CD4-positive, CD25-positive, alpha-beta regulatory T cell (primary cell): ENCODE measurements around the gene DNAI1. TPM values are rescaled to one million over a fixed set of nuclear protein-coding genes. Genes with fewer than 3 reads are reported as not detected.
A peak's percentile ranks its signal among the peaks of the same experiment; 100 is the strongest.

ENCODE experiments used
- ATAC-seq, 2 donors: fragments of 150-1000 bp; cut with Tn5 transposase; one replicate each; pipeline ENCODE4 v1.10.0; 2021; ENCODE audit warnings: low read depth in 2 of 2, moderate number of reproducible peaks in 2 of 2, moderate library complexity in 1 of 2
- DNase-seq, 3 donors: peaks; one replicate each; pipeline versions ENCODE4 v3.0.0 to v3.0.0-alpha.2; 2012 to 2022; ENCODE audit warnings: mixed read lengths in 1 of 3
- H3K27ac ChIP-seq: one replicate; pipeline ENCODE4 v1.7.0; 2013; ENCODE audit warnings: mild to moderate bottlenecking, low read length; ENCODE audit not compliant: insufficient read depth, poor library complexity, severe bottlenecking
- H3K27me3 ChIP-seq: one replicate; pipeline ENCODE4 v1.7.0; 2013; ENCODE audit warnings: low read length; ENCODE audit not compliant: control insufficient read depth, insufficient read depth
- H3K36me3 ChIP-seq: one replicate; pipeline ENCODE4 v1.7.0; 2013; ENCODE audit warnings: mild to moderate bottlenecking, low read length, moderate library complexity; ENCODE audit not compliant: control insufficient read depth, insufficient read depth
- H3K4me1 ChIP-seq: 2 replicates; pipeline ENCODE4 v1.7.0; 2013; ENCODE audit warnings: mild to moderate bottlenecking, low read length; ENCODE audit not compliant: insufficient read depth, control insufficient read depth, poor library complexity, severe bottlenecking
- H3K4me3 ChIP-seq: one replicate; pipeline ENCODE4 v1.7.0; 2013; ENCODE audit warnings: low read depth, mild to moderate bottlenecking, low read length, moderate library complexity
- H3K9me3 ChIP-seq, 2 experiments: 1 replicate in 1 of 2; 2 replicates in 1 of 2; pipeline ENCODE4 v1.7.0; 2013; ENCODE audit warnings: low read length in 2 of 2, mild to moderate bottlenecking in 1 of 2, moderate library complexity in 1 of 2; ENCODE audit not compliant: control insufficient read depth in 2 of 2
- H3K27ac Mint-ChIP-seq, 3 donors: one replicate each; pipeline ENCODE4 v1.8.0; 2020 to 2022; ENCODE audit warnings: mild to moderate bottlenecking in 3 of 3, mixed read lengths in 3 of 3, moderate library complexity in 2 of 3
- H3K27me3 Mint-ChIP-seq: one replicate; pipeline ENCODE4 v1.8.0; 2022; ENCODE audit warnings: mild to moderate bottlenecking, mixed read lengths
- H3K36me3 Mint-ChIP-seq: one replicate; pipeline ENCODE4 v1.8.0; 2020; ENCODE audit warnings: mixed read lengths
- H3K4me1 Mint-ChIP-seq, 4 donors: one replicate each; pipeline ENCODE4 v1.8.0; 2020 to 2022; ENCODE audit warnings: mixed read lengths in 4 of 4, mild to moderate bottlenecking in 1 of 4
- H3K4me3 Mint-ChIP-seq, 4 donors: one replicate each; pipeline ENCODE4 v1.8.0; 2020 to 2022; ENCODE audit warnings: mild to moderate bottlenecking in 4 of 4, mixed read lengths in 4 of 4, moderate library complexity in 3 of 4
- H3K9me3 Mint-ChIP-seq, 7 donors: one replicate each; pipeline ENCODE4 v1.8.0; 2020 to 2022; ENCODE audit warnings: mixed read lengths in 7 of 7, mild to moderate bottlenecking in 3 of 7, moderate library complexity in 2 of 7
- polyA plus RNA-seq, 4 donors: library from polyadenylated mRNA; unstranded; fragments of 300-500 nt; fragmentation: Illumina TruSeq; gene quantifications; one replicate each; pipeline ENCODE4 v1.2.3, GENCODE V29; 2021
- total RNA-seq: library from RNA; stranded (reverse); gene quantifications from one replicate; pipeline ENCODE4 v1.2.3, GENCODE V29; 2022

Gene DNAI1
- total RNA-seq (not detected), polyA plus RNA-seq (not detected)

DNA sequence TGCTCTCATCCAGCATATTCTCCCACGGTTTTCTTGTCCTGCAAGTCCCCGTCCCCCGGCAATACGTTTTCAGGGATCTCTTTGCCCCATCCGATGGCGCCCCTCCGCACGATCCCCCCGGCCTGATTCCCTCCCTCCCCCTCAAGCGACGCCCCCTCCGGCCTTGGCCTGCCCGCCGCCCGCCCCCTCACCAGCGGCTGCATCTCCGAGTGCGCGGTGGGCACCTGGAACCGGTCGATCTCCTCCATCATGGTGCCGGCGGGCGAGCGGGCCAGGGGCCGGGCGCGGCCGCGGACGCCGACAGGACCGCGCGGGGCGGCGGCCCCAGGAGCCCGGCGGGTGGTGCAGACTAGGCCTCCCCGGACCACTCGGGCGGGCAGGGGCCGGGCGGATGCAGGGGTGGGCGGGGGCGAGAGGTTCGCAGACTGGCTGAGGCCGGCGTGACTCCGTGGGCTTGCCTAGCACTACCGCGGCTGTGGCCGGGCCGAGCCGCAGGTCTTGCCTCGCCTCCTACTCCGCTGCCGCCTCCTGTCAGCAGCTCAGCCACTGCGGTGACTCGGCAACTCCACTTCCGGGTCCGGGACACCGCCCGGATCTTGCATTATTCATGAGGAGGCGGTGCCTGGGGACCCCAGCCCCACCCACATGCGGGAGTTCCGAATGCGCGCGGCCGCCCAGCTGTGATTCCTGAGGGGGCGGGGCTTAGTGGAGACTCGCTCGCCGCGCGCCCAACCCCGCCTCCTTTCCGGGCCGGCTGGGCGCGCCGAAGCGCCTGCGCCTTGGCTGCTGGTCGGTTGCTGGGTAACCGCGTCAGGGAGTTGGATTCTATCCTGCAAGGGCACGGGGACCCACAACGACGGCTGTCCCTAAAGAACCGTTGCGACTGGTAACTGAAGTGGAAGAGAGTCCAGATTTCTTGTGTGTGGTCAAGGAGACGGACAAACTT lies at the start of gene DNAI1, which contains the start of gene FAM219A:
DNAI1 (plus strand) TSS at position 793 of the 946 bp plus-strand sequence. CDS start 201 bp downstream, outside the sequence.
FAM219A (minus strand) TSS at position 558 of the 946 bp plus-strand sequence; CDS start at position 251, 307 bp downstream.
- peak within 1 kb of the TSS; percentile 78 for H3K4me3 ChIP-seq
- H3K4me3 Mint-ChIP-seq, result peak within 1 kb of the TSS; percentile 92 to 98 (median 94)

DNA sequence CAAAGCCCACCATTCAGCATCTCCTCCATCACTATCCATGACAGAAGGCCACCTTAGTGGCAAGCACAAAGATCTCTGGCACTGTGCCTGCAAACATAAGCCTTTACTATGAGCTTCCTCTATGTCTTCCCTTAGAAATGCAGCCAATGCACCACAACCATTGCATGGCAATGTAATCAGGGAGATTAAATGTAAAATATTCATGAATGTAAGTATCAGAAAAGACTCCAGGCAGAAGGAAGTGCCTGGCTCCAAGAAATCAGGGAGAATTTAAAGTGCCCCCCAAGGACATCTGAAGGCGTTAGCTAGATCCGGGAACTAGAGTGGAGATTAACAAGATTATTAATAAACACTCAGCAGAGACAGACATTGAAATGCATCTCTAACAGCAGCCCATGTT lies 49.5 kb upstream of the DNAI1 start:
- Histone ChIP-seq H3K36me3 (no peaks in the 10 kb centered on the region), H3K4me1 (no peaks in the 10 kb centered on the region), H3K4me3 (no peak overlapping the region), H3K27ac (no peak overlapping the region), H3K9me3 (no peaks in the 10 kb centered on the region), H3K27me3 (no peaks in the 10 kb centered on the region)
- no peak overlapping the region for H3K4me3 Mint-ChIP-seq
- no peaks in the 10 kb centered on the region for H3K4me1 Mint-ChIP-seq
- no peak overlapping the region for H3K27ac Mint-ChIP-seq
- H3K27me3 Mint-ChIP-seq, result no peaks in the 10 kb centered on the region
- no peaks in the 10 kb centered on the region for H3K9me3 Mint-ChIP-seq
- H3K36me3 Mint-ChIP-seq, result peaks cover 3% of the 10 kb centered on the region
- DNase-seq, result no peak
- no peak for ATAC-seq

More for the DNA sequence above, at the start of gene DNAI1, which contains the start of gene FAM219A:
- peaks cover 22% of the 10 kb centered on the region for H3K4me1 ChIP-seq
- no peaks in the 10 kb centered on the region for H3K9me3 ChIP-seq
- Mint-ChIP-seq H3K36me3 (no peaks in the 10 kb centered on the region), H3K27me3 (peaks cover 30% of the 10 kb centered on the region), H3K9me3 (no peaks in the 10 kb centered on the region), H3K27ac (peak within 1 kb of the TSS; percentile 79 to 94 (median 86)), H3K4me1 (peaks cover 10 to 36% (median 22%) of the 10 kb centered on the region in 4 donors)
- H3K27me3 ChIP-seq, result peaks cover 5% of the 10 kb centered on the region
- no peak within 1 kb of the TSS for H3K27ac ChIP-seq
- ATAC-seq, result peak; percentile 95 to 96
- peak; percentile 98 to 99 (median 98) for DNase-seq
- H3K36me3 ChIP-seq, result no peaks in the 10 kb centered on the region

DNA sequence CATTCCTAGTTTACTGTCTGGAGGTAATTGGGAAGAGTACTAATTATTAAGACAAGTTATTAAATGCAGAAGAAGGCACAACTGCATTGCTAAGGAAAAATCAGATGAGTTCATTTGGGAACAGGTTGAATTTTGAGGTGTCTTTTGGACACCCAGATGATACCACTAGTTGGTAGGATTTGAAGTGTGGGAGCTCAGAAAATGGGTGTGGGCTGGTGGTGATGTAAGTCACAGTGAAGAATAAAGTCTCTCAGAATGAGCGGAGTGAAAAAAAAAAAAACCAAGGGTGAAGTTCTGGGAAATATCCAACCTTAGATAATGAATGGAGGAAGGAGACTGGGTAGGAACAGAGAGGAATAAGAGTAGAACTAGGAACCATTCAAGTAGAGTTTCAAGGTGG lies 46.3 kb upstream of the DNAI1 start:
- H3K36me3 Mint-ChIP-seq, result peaks cover 7% of the 10 kb centered on the region

DNA sequence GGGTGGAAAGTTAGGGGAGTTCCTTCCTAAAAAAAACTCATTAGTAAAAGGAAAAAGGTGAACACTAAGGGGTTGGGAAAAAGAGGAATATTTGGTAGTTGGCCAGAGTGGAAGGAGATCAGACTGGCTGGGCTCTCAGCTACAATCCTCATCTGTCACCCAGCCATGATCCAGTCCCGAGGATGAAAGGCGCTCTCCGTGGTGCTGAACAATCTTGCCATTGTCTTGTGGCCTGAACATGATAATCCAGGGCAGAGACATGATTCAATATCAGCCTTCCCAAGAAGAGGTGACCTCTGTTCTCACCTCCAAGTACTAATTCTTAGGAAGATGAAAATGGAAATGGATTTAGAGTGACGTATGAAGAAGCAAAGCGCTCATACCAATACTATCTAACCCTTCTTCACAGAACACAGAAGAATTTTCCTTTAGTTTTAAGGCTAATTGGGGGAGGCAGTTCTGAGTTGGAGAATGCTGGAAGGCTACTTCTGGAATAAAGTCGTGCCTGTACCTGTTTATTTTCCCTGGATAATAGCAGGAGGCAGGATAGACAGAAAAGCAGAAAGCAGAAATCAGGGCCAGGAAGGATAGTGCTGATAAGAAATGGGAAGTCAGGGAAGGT lies 45.3 kb upstream of the DNAI1 start:
- DNase-seq, result peak in 2 of 3 donors; percentile 4 to 39
- no peaks in the 10 kb centered on the region for H3K27me3 ChIP-seq
- H3K4me1 Mint-ChIP-seq, result no peaks in the 10 kb centered on the region
- no peaks in the 10 kb centered on the region for H3K36me3 ChIP-seq
- H3K4me1 ChIP-seq, result no peaks in the 10 kb centered on the region
- no peak overlapping the region for H3K4me3 Mint-ChIP-seq
- peaks cover 7% of the 10 kb centered on the region for H3K36me3 Mint-ChIP-seq
- no peak overlapping the region for H3K4me3 ChIP-seq
- no peak overlapping the region for H3K27ac Mint-ChIP-seq
- no peak for ATAC-seq
- no peaks in the 10 kb centered on the region for H3K9me3 ChIP-seq
- H3K27me3 Mint-ChIP-seq, result no peaks in the 10 kb centered on the region
- no peaks in the 10 kb centered on the region for H3K9me3 Mint-ChIP-seq
- no peak overlapping the region for H3K27ac ChIP-seq

More for the DNA sequence above, 46.3 kb upstream of the DNAI1 start:
- Mint-ChIP-seq H3K27ac (peak overlapping the region in 1 of 3 donors; percentile 17), H3K4me3 (no peak overlapping the region), H3K27me3 (no peaks in the 10 kb centered on the region), H3K9me3 (no peaks in the 10 kb centered on the region), H3K4me1 (no peaks in the 10 kb centered on the region)
- Histone ChIP-seq H3K9me3 (no peaks in the 10 kb centered on the region), H3K27ac (no peak overlapping the region), H3K4me3 (no peak overlapping the region), H3K27me3 (no peaks in the 10 kb centered on the region), H3K36me3 (no peaks in the 10 kb centered on the region), H3K4me1 (no peaks in the 10 kb centered on the region)
- DNase-seq (no peak), ATAC-seq (no peak)

DNA sequence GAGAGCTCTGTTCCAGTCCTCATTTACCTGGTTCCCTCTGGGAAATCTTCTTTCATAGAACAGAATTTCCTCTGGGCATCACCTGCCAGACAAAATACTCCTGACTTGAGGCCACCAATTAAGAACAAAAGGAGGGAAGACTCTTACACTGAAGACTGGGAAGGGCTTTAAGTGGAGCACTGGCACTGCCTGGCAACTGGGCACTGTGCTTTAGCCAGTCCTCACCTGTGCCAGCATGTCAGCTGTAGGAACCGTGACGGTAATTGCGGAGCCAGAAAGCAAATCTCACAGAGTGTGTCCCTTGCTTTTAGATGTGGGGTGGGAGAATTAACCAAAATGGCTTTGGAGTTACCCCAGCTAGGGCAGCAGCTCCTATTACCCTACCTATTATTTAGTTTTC lies 40.9 kb upstream of the DNAI1 start:
- Mint-ChIP-seq H3K4me1 (no peaks in the 10 kb centered on the region), H3K9me3 (no peaks in the 10 kb centered on the region), H3K27me3 (no peaks in the 10 kb centered on the region), H3K4me3 (no peak overlapping the region), H3K27ac (no peak overlapping the region), H3K36me3 (peaks cover 5% of the 10 kb centered on the region)
- no peak for ATAC-seq
- Histone ChIP-seq H3K27ac (no peak overlapping the region), H3K4me1 (no peaks in the 10 kb centered on the region), H3K36me3 (no peaks in the 10 kb centered on the region), H3K4me3 (no peak overlapping the region), H3K27me3 (no peaks in the 10 kb centered on the region), H3K9me3 (no peaks in the 10 kb centered on the region)
- no peak for DNase-seq

DNA sequence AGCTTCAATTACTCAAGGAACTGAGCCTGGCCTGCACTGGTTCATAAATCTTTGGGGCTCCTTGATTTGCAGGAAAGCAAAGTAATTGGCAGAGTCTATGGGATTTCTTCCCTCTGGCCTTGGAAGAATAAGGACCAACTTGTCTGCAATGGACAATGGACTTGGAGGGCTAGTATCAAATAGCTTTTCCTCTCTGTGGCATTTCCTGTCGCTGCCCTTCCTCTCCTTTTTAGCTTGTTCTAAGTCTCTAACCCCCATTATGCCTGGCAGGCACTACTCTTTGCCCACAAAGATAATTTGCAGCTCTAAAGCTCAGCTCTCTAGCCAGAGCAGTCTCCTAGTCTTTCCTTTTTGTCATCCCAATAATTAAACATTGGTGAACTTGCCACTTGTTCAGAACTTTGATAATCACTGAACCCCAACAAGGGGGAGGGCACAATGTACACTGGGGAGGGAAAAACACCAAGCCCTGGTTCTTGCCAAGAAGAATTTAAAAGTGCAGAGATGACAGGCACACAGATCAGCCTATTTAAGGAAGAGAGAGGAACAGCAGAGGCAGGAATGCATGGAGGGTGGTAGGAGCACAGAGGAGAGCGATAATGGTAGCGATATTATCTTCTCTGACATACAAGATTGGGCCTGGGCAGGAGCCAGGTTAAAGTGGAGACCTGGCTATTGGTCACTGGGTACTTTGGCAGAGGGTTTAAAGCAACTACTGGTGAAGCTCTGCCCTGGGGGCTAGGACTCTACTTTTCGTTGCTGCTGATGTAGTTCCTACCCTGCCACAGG lies 38.7 kb upstream of the DNAI1 start:
- Histone ChIP-seq H3K27me3 (no peaks in the 10 kb centered on the region), H3K36me3 (no peaks in the 10 kb centered on the region), H3K4me1 (no peaks in the 10 kb centered on the region), H3K27ac (no peak overlapping the region), H3K4me3 (no peak overlapping the region), H3K9me3 (no peaks in the 10 kb centered on the region)
- ATAC-seq (no peak), DNase-seq (no peak)
- Mint-ChIP-seq H3K36me3 (peaks cover 4% of the 10 kb centered on the region), H3K27me3 (no peaks in the 10 kb centered on the region), H3K9me3 (no peaks in the 10 kb centered on the region), H3K4me1 (no peaks in the 10 kb centered on the region), H3K27ac (peak overlapping the region in 1 of 3 donors; percentile 84), H3K4me3 (no peak overlapping the region)

DNA sequence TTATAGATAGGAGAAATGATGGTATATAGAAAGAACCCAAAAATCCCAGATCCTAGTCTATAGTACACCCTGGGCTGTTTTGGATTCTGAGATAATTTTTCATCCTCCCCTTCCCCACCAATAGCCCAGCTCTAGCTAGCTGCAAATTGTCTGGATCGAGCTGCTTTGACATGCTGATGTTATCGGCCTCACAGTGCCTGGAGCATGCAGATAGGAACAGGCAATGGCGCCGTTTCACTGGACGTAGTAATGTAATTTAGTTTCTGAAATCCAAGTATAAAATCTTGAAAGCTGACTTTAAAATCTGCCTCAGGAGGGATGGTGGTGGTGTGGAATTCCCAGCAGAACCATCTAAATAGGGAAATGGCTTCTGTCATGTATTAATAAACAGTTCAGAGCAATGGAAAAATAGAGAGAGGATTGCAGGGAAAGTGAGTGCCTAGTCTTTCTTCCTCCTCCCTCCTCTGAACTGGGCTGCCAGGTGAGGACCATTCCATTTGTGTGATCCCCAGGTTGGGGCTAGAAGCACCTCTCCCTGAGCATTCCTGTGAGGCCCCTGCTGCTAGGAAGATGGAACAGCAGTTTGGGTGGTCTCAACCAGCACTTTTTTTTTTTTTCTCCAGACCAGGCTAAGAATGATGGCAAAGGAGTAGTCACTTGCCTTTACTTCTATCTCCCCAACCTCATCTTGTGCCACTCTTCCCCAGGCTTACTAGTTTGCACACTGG lies 32.1 kb upstream of the DNAI1 start:
- peaks cover 9% of the 10 kb centered on the region for H3K36me3 Mint-ChIP-seq
- Histone ChIP-seq H3K27ac (no peak overlapping the region), H3K4me3 (no peak overlapping the region), H3K4me1 (no peaks in the 10 kb centered on the region), H3K36me3 (no peaks in the 10 kb centered on the region), H3K27me3 (no peaks in the 10 kb centered on the region), H3K9me3 (no peaks in the 10 kb centered on the region)
- no peaks in the 10 kb centered on the region for H3K9me3 Mint-ChIP-seq
- no peak overlapping the region for H3K27ac Mint-ChIP-seq
- no peaks in the 10 kb centered on the region for H3K27me3 Mint-ChIP-seq
- DNase-seq (no peak), ATAC-seq (no peak)
- H3K4me3 Mint-ChIP-seq, result no peak overlapping the region
- H3K4me1 Mint-ChIP-seq, result peaks cover 0 to 2% (median 0%) of the 10 kb centered on the region in 4 donors
